Renal pelvis (tissue), 4 donors: ENCODE results near the gene CDH1. TPM values are rescaled to one million over a fixed set of nuclear protein-coding genes. Genes with fewer than 3 reads are reported as not detected.

Source experiments
- DNase-seq: peaks from one replicate; pipeline ENCODE4 v3.0.0-alpha.2; 2013
- polyA plus RNA-seq, 3 donors: library from polyadenylated mRNA; unstranded; fragments of 120-200 nt; gene quantifications; one replicate each; pipeline ENCODE4 v1.2.1, GENCODE V29; 2013; ENCODE audit not compliant: insufficient read length in 3 of 3

Gene CDH1
- polyA plus RNA-seq, 3 donors: 87.4 to 116 (median 95.9) TPM

DNA sequence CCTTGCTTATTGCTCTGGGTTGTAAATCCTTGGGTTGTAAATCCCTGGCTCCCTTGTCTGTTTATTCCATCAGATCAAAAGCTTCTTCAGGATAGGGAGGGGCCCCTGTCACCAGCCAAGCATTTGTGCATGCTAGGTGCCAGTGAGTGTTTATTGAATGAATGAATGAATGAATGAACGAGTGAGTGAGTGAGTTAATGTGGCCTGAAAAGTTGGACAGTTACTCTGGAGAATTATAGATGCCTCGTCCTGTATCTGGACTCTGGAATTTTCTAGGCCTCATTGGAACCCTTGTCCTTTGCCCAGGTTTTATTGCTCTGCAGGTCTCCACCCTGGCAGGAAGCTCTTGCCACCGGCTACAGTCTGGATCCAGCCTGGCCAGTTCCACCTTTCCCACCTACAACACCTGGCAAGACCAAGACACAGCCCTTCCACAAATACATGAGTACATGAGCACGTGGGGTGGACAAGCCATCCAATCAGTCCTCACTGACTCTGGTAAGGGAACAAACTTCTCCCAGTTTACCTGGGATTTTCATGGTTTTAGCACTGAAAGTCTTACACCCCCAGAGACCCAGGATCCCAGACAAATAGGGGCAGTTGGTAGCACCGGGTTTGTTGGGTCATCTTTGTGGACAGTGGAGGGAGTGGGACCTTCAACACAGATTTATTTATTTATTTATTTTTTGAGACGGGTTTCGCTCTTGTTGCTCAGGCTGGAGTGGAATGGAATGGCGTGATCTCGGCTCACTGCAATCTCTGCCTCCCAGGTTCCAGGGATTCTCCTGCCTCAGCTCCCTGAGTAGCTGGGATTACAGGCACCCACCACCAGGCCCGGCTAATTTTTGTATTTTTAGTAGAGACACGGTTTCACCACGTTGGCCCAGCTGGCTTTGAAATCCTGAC is 14.7 kb upstream of the CDH1 start:
- no peak for DNase-seq

DNA sequence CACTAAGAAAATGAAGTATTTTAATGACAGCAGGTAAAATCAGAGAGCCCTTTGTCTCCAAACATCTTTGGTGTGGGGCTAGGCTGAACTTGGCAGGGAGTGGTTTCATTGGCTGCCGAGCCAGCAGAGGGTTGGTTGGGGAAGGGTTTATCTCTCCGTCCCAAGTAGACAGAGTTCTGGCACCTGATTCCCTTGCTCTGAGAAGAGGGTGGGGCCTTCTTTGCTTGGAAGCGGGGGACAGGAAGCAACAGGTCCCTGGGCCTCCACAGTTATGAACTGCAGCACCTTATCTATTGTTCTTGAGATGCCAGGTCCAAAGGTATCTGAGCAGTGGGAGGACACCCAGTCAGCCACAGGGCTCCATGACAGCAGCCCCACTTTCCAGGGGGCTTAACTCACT is 12.3 kb upstream of the CDH1 start:
- DNase-seq: no peak

DNA sequence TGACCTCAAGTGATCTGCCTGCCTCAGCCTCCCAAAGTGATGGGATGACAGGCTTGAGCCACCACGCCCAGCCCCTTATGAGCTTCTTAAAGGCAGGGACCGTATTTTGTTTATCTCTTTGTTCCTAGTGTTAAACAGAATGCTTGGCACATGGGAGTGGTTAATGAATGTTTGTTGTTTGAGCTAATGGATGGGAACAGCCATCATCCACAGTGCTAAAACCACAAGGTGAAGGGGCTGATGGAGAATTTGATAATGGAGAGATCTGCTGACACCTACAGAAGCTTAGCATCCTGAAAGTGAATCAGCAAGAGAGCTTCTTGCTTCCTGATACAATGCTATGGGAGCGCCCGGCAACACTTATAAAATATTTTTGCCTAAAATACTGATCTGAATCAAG is 8.6 kb upstream of the CDH1 start:
- DNase-seq: no peak

GRCh38 chr16:68731637-68732036 is 5.5 kb upstream of the CDH1 start:
- no peak for DNase-seq

DNA sequence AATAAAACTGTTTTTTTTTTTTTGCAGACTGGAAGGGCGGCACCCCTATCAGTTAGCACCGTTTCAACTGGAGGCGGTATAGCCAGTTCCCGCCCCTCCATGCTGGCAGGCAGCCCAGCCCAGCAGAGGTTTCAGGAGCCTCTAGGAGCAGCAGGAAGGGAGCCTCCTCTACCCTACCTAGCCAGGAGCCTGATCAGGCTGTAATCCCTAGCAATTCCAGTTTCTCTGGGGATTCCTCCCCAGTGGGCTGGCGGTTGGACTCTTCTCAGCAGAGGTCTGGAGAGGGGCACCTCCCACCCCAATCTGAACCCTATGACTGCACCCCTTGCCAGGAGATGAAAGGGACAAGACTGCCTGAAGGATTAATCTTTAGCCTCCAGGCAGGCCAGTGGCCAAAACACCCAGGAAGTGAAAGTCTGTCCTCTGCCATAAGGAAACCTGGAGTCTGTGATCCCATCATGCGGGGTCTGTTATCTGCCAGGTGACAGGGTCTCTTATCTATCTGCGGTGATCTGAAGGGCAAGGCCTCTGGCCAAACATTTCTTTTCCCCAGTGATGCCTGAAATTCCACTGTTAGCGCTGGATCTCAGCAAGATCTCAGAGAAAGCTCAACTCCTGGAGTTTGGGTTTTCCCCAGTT is 4.9 kb upstream of the CDH1 start:
- DNase-seq: no peak

- DNase-seq: no peak
Observed at GRCh38 chr16:68732741-68733399, 4.2 kb upstream of the CDH1 start.

DNA sequence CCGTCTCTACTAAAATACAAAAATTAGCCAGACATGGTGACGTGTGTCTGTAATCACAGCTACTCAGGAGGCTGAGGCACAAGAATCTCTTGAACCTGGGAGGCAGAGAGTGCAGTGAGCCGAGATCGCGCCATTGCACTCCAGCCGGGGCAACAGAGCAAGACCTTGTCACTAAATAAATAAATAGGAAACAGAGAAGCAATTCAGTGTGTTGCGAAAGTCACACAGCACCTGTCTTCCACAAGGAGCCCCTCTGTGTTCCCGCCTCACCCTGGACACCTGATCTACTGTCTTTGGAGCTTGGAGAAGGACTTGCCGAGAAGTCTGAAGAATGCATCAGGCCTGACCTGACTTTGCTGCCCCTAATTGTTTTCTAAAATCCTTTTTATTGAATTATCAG is 3.5 kb upstream of the CDH1 start:
- no peak for DNase-seq

DNA sequence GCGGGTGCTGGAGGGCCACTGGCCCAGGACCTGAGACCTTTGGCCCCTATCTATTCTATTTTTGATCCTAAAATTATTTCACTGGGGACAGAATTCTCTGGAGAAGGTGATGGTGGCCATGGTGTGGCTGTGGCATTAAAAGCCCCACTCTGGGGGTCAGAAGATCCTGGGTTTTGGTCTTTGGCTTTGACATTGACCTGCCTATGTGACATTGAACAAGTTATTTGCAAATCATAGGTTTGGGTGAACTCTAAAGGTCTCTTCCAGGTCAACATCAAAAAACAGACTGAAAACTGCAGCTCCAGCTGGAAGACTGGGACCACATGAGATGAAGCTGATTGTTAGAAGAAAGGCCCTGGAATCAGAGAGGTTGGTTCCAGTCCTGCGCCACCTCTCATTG is 2.3 kb upstream of the CDH1 start:
- DNase-seq: no peak

- no peak for DNase-seq
Observed at GRCh38 chr16:68736561-68736960, 531 bp upstream of the CDH1 start.

DNA sequence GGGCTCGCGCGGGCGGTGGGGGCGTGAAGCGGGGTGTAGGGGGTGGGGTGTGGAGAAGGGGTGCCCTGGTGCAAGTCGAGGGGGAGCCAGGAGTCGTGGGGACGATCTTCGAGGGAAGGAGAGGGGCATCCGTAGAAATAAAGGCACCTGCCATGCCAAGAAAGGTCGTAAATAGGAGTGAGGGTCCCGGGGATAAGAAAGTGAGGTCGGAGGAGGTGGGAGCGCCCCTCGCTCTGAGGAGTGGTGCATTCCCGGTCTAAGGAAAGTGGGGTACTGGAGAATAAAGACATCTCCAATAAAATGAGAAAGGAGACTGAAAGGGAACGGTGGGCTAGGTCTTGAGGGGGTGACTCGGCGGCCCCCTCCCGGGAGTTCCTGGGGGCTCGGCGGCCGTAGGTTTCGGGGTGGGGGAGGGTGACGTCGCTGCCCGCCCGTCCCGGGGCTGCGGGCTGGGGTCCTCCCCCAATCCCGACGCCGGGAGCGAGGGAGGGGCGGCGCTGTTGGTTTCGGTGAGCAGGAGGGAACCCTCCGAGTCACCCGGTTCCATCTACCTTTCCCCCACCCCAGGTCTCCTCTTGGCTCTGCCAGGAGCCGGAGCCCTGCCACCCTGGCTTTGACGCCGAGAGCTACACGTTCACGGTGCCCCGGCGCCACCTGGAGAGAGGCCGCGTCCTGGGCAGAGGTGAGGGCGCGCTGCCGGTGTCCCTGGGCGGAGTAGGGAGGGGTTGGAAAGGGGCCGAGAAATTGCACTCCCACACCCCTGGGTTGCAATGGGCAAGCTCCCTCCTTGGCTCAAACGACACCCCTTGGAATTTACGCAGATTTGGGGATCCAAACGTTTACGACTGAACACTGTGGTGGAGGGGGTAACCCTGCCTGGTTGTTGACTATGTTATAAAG is 888 bp downstream of the CDH1 start:
- no peak for DNase-seq

DNA sequence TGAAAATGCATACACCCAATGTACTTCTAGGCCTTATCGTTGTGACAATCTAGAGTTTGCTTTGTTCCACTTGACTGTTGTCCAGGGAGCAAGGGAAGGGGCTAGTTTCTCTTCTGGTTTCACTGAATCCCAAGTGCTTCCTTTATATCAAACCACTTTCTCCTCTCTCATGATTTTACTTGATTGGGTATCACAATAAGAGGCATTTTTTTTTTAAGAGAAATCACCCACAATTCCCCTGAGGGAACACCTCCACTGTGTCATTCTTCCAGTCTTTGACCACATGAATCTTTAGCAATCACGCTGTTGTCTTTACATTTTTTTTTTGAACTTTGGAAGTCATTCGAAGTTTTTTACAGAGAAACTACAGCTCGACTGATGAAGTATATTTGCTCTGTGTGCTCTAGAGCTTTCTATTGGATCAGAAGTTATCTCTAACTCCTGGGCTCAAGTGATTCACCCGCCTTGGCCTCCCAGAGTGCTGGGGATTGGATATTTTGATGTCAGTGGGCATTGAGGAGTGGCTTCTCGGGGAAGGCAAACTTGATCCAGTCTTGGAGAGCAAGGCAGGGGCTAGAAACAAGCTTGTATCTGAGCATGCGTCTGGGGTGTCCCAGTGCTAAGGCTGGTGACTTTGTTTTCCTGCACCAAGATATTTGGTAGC is 3.0 kb downstream of the CDH1 start:
- DNase-seq: no peak

DNA sequence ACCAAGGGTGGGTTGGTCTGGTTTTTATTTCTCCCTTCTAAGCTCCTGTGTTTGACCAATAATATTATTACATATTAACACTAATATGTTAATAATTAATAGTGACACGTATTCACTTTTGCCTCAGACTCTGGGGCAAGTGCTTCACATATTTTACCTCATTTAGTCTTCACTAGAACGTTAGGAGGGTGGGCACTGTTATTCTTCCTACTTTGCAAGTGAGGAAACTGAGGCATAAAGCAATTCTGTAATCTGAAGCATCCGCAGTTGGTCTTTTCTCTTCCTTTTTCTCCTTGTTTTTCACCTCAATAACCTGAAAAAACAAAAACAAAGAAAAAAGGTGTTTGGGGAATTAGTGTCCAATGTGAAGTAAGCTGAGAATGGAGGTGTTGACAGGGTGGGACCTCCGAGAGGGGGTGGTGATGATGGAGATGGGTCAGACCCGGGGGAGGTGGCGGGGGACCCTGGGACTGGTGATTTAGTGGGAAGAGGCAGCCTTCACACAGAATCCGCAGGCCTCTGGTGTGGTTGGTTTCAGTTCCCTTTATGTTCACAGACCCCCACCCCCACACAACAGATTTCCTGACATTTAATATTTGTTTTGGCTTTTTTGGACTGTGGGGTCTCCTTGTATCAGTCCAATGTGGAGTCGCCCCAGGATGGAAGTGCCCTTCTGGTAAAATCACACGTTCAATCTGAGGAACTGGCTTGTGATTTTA is 3.7 kb downstream of the CDH1 start:
- DNase-seq: no peak

DNA sequence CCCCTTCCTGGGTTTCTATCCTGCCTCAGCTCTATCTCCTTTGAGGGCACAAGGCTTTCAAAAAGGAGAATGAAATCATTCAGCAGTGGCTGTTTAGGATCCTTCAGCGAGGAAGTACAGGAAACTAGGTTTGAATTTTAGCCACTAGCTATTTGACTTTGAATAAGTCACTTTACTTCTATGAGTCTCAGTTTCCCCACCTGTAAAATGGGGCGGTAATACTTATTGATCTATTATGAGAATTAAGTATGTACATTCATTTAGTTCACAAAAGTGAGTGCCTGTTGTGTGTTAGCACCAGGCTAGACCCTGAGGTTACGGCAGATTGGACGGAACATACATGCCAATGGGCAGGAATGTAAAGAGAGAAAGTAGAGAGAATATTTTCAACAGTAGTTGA is 6.6 kb downstream of the CDH1 start:
- no peak for DNase-seq

- peak; percentile 64 for DNase-seq
Observed at GRCh38 chr16:68744744-68745280, 7.7 kb downstream of the CDH1 start.

DNA sequence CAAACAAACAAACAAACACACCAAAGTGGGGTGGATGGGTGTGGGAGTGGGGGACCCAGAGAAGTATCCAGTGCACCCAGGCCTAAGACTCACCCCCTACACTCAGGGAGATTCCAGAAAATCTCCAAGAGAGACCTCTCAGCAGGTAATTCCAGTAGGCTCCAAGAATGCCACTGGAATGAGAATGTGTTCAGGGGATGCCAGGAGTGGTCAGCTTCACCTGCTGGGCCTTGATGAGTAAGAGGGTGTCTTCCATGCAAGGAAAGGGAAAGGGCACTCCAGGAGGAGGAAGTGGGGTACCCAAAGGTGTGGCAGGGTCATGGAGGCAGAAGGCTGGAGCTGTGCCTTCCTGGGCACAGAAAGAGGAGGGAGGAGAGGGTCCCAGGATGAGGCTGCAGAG is 9.9 kb downstream of the CDH1 start:
- no peak for DNase-seq

- DNase-seq: no peak
Observed at GRCh38 chr16:68749432-68749831, 12.3 kb downstream of the CDH1 start.

DNA sequence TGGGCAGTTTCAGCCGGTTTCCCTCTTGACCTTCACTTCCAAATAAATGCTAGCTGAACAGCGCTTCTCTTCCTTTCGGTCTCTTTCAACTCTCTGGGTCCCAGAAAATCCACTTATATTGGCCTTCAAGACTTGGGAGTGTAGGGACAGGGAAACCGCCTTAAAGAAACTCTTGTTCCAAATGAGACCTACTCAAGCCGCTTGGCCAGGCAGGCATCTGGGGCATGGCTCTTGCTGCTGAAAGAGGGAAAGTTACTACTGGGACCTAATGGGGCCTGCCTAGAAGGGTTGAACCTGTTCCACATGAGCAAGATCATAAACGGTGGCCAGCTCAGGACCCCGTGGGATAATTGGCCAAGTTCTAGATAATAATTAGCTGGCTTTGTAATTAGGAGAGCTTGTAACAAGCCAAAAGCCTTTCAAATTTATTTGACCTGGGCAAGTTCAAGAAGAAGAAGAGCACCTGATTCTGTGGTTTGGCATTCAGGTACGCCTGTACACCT is 13.2 kb downstream of the CDH1 start:
- no peak for DNase-seq

GRCh38 chr16:68751160-68751559 is 14.1 kb downstream of the CDH1 start:
- no peak for DNase-seq

- no peak for DNase-seq
Observed at GRCh38 chr16:68752602-68753001, 15.5 kb downstream of the CDH1 start.
